ENCODE results near the gene SYT8.

GRCh38 chr11:1825039-1825740 is 9.6 kb upstream of the SYT8 start:
- TF ChIP-seq GATA3 (IDR thresholded peaks at IDR 0.05; ENCODE audit: low read depth, low read length) (no peak), GATA2 (IDR thresholded peaks at IDR 0.05; ENCODE audit: low read depth, low read length) (no peak)
